ENCODE results near the gene CAMKK1. TPM values are rescaled to one million over a fixed set of nuclear protein-coding genes. Genes with fewer than 3 reads are reported as not detected.
"Not testable (repeated sequence)": the region's sequence is repeated elsewhere in the genome, so short reads cannot be mapped to it uniquely, and the experiment has no call there.

The CAMKK1 gene
- total RNA-seq, 1 experiment from 2014 or later, result 16.3 TPM

- Histone ChIP-seq H3K4me1 (replicated peaks; ENCODE audit: insufficient read depth) (no peaks in the 10 kb centered on the region), H3K27ac (no peak overlapping the region), H3K4me2 (no peak overlapping the region), H3K36me3 (ENCODE audit: low read depth) (no peaks in the 10 kb centered on the region), H4K20me1 (ENCODE audit: insufficient read depth) (no peaks in the 10 kb centered on the region), H3K4me3 (no peak overlapping the region), H3K9me3 (ENCODE audit: insufficient read depth, low read depth) (no peaks in the 10 kb centered on the region), H3K27me3 (ENCODE audit: insufficient read depth, low read depth) (no peaks in the 10 kb centered on the region), H2AFZ (no peak overlapping the region), H3F3A (ENCODE audit: insufficient read depth, low read depth) (no peaks in the 10 kb centered on the region), H3K79me2 (ENCODE audit: low read depth) (no peaks in the 10 kb centered on the region), H3K9me2 (ENCODE audit: insufficient read depth) (no peaks in the 10 kb centered on the region)
- DNase-seq, result no peak
- intact Hi-C loops (cut with micrococcal nuclease; ENCODE audit: unreplicated experiment), result no loop called here
- ChIA-PET CTCF (interaction anchor here (0.7 kb wide), 2 partner anchors 112 to 122 kb away, joined by 3 to 5 read pairs; no protein-coding TSS in a partner anchor), POLR2A (ENCODE audit: unreplicated experiment) (no interaction called here)
- TF ChIP-seq, protein P1, sequence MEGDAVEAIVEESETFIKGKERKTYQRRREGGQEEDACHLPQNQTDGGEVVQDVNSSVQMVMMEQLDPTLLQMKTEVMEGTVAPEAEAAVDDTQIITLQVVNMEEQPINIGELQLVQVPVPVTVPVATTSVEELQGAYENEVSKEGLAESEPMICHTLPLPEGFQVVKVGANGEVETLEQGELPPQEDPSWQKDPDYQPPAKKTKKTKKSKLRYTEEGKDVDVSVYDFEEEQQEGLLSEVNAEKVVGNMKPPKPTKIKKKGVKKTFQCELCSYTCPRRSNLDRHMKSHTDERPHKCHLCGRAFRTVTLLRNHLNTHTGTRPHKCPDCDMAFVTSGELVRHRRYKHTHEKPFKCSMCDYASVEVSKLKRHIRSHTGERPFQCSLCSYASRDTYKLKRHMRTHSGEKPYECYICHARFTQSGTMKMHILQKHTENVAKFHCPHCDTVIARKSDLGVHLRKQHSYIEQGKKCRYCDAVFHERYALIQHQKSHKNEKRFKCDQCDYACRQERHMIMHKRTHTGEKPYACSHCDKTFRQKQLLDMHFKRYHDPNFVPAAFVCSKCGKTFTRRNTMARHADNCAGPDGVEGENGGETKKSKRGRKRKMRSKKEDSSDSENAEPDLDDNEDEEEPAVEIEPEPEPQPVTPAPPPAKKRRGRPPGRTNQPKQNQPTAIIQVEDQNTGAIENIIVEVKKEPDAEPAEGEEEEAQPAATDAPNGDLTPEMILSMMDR (conservative IDR thresholded peaks at IDR 0.05), result no peak
- TF ChIP-seq EZH2 (IDR thresholded peaks at IDR 0.05; ENCODE audit: low read depth), result no peak
- no TSS peak for BruUV-seq (replicated peaks)
Observed at GRCh38 chr17:3857261-3858105, 35.4 kb downstream of the CAMKK1 start.

DNA sequence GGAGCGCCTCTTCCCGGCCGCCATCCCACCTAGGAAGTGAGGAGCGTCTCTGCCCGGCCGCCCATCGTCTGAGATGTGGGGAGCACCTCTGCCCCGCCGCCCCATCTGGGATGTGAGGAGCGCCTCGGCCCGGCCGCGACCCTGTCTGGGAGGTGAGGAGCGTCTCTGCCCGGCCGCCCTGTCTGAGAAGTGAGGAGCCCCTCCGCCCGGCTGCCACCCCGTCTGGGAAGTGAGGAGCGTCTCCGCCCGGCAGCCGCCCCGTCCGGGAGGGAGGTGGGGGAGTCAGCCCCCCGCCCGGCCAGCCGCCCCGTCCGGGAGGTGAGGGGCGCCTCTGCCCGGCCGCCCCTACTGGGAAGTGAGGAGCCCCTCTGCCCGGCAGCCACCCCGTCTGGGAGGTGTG is 38.6 kb downstream of the CAMKK1 start:
- H4K20me1 ChIP-seq (ENCODE audit: insufficient read depth); H3K4me3 ChIP-seq; H3K27me3 ChIP-seq (ENCODE audit: insufficient read depth, low read depth); POLR2A ChIA-PET (ENCODE audit: unreplicated experiment); H3K4me2 ChIP-seq; H3K4me1 ChIP-seq (replicated peaks; ENCODE audit: insufficient read depth); H2AFZ ChIP-seq; intact Hi-C loops (cut with micrococcal nuclease; ENCODE audit: unreplicated experiment); DNase-seq; H3K27ac ChIP-seq; BruUV-seq (replicated peaks); H3K79me2 ChIP-seq (ENCODE audit: low read depth); H3F3A ChIP-seq (ENCODE audit: insufficient read depth, low read depth); H3K9me2 ChIP-seq (ENCODE audit: insufficient read depth); H3K36me3 ChIP-seq (ENCODE audit: low read depth); CTCF ChIA-PET; H3K9me3 ChIP-seq (ENCODE audit: insufficient read depth, low read depth): not testable (repeated sequence)

DNA sequence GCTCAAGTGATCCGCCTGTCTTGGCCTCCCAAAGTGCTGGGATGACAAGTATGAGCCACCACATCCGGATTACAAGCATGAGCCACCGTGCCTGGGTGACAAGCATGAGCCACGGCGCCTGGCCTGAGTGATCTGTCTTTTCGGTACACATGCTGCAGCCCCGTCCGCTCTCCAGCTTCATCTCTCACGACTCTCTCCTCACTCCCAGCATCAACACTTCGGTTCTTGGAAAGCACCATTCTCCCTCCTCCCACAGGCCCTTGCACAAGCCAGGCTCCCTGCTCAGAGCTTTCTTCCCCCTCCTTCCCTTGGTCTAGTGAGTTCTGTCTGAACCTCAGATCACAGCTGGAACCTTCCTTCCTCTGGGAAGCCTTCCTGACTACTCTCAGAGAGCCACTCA is 40.3 kb downstream of the CAMKK1 start:
- Histone ChIP-seq H3F3A (ENCODE audit: insufficient read depth, low read depth) (no peaks in the 10 kb centered on the region), H3K4me3 (no peak overlapping the region), H2AFZ (no peak overlapping the region), H3K9me2 (ENCODE audit: insufficient read depth) (no peaks in the 10 kb centered on the region), H3K79me2 (ENCODE audit: low read depth) (no peaks in the 10 kb centered on the region), H3K4me1 (replicated peaks; ENCODE audit: insufficient read depth) (no peaks in the 10 kb centered on the region), H3K9me3 (ENCODE audit: insufficient read depth, low read depth) (no peaks in the 10 kb centered on the region), H3K27me3 (ENCODE audit: insufficient read depth, low read depth) (no peaks in the 10 kb centered on the region), H3K27ac (no peak overlapping the region), H3K4me2 (no peak overlapping the region), H3K36me3 (ENCODE audit: low read depth) (no peaks in the 10 kb centered on the region), H4K20me1 (ENCODE audit: insufficient read depth) (no peaks in the 10 kb centered on the region)
- no peak for DNase-seq
- BruUV-seq (replicated peaks), result no TSS peak
- intact Hi-C loops (cut with micrococcal nuclease; ENCODE audit: unreplicated experiment), result no loop called here
- ChIA-PET CTCF (no interaction called here), POLR2A (ENCODE audit: unreplicated experiment) (no interaction called here)
- TF ChIP-seq EZH2 (IDR thresholded peaks at IDR 0.05; ENCODE audit: low read depth), result no peak
- TF ChIP-seq, protein P1 (conservative IDR thresholded peaks at IDR 0.05), result no peak
